ENCODE results near the gene LONP2.

GRCh38 chr16:48359983-48360382, 115.9 kb downstream of the LONP2 start:
- TF ChIP-seq CTCF (IDR thresholded peaks at IDR 0.05): no peak
- TF ChIP-seq POLR2A (IDR thresholded peaks at IDR 0.05; ENCODE audit: low read depth): no peak
- TF ChIP-seq EP300 (IDR thresholded peaks at IDR 0.05): no peak

Data from esophagus muscularis mucosa (tissue), 4 donors.